ENCODE measurements around the gene TTLL10. TPM values are rescaled to one million over a fixed set of nuclear protein-coding genes. Genes with fewer than 3 reads are reported as not detected.

Gene TTLL10, protein sequence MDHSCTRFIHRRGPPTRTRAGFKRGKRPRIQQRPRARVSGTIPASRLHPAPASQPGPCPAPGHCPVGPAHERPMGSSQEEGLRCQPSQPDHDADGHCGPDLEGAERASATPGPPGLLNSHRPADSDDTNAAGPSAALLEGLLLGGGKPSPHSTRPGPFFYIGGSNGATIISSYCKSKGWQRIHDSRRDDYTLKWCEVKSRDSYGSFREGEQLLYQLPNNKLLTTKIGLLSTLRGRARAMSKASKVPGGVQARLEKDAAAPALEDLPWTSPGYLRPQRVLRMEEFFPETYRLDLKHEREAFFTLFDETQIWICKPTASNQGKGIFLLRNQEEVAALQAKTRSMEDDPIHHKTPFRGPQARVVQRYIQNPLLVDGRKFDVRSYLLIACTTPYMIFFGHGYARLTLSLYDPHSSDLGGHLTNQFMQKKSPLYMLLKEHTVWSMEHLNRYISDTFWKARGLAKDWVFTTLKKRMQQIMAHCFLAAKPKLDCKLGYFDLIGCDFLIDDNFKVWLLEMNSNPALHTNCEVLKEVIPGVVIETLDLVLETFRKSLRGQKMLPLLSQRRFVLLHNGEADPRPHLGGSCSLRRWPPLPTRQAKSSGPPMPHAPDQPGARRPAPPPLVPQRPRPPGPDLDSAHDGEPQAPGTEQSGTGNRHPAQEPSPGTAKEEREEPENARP
- total RNA-seq, result not detected
- polyA plus RNA-seq, result 0.09 TPM
- long read RNA-seq, donor 1, result 0 reads
- long read RNA-seq, donor 2, partial matches to known transcripts, result 1 of 1 reads
- long read RNA-seq, donor 2, other reads (novel, unspliced or antisense), result 0 of 1 reads
- long read RNA-seq, donor 3, result 0 reads
- long read RNA-seq, donor 4, result 0 reads

DNA sequence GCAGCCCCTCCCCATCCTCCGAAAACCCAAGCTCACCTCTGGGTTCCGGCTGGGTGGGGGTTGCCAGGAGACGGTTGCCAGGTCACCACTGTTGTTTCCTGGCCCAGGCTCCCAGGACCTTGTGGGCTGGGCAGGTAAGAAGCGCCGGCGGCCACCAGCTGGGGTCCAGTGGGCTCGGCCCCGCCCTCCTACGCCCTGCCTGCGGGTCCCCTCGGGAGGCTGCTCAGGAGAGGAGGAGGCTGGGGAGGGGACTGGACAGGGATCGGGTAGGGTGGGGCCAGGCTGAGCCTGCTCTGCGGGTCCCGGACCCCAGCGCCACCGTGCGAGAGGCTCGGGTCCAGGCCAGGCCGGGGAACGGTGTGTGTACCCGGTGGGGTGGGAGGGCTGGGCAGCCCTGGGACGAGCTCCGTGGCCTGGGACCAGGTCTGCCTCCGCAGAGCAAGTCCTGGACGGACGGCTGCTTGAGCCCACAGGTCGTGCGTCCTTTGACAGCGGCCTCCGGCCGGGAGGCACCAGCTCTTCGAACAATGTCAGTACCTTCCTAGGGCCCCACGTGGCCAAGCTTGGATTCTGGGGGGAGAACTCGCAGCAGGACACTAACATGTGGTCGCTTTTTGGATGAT, at the start of gene TTLL10:
TTLL10 (plus strand) TSS at position 88 of the 623 bp plus-strand sequence. CDS start 5,336 bp downstream, outside the sequence.
- Histone ChIP-seq H3K4me1 (ENCODE audit: control insufficient read depth, insufficient read depth, low read length) (no peaks in the 10 kb centered on the region), H3K27ac (ENCODE audit: low read length) (no peak within 1 kb of the TSS), H3K4me3 (ENCODE audit: low read length) (no peak within 1 kb of the TSS), H3K27me3 (ENCODE audit: control insufficient read depth, insufficient read depth) (no peaks in the 10 kb centered on the region), H3K9me3 (ENCODE audit: control insufficient read depth, low read length) (no peaks in the 10 kb centered on the region)
- ATAC-seq (peak; percentile 7 to 18), DNase-seq (peak in 2 of 3 donors; percentile 54 to 60)
- 19% methylated on average over 35 of the region's 35 CpGs for WGBS
- intact Hi-C loops (cut with DNase I), result no loop called here

DNA sequence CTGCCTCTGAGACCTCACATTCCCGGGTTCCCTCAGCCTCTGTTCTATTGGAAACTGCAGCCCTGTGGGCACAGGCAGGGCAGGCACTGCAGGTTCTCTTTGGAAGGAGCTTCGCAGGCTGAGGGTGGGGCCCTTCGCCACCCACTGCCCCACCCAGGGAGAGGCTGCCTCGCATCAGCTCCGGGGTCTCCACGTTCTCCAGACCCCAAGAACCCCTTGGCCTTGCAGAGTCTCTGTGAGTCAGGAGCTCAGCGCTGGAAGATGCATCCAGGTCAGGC, 49.2 kb upstream of the TTLL10 start:
- Histone ChIP-seq H3K4me3 (ENCODE audit: low read length) (no peak overlapping the region), H3K4me1 (ENCODE audit: control insufficient read depth, insufficient read depth, low read length) (no peaks in the 10 kb centered on the region), H3K27me3 (ENCODE audit: control insufficient read depth, insufficient read depth) (no peaks in the 10 kb centered on the region), H3K27ac (ENCODE audit: low read length) (no peak overlapping the region), H3K9me3 (ENCODE audit: control insufficient read depth, low read length) (no peaks in the 10 kb centered on the region)
- peak; percentile 13 to 32 (median 31) for DNase-seq
- WGBS, result 88% methylated on average over 7 of the region's 7 CpGs
- intact Hi-C loops (cut with DNase I), result loop anchor here (5.0 to 10.0 kb wide), 4 partner anchors 110 to 170 kb away; partner anchors contain the start of genes B3GALT6 (in 1 of the 4), C1QTNF12 (in 1 of the 4) and SDF4 (in 1 of the 4)
- ATAC-seq, result no peak

DNA sequence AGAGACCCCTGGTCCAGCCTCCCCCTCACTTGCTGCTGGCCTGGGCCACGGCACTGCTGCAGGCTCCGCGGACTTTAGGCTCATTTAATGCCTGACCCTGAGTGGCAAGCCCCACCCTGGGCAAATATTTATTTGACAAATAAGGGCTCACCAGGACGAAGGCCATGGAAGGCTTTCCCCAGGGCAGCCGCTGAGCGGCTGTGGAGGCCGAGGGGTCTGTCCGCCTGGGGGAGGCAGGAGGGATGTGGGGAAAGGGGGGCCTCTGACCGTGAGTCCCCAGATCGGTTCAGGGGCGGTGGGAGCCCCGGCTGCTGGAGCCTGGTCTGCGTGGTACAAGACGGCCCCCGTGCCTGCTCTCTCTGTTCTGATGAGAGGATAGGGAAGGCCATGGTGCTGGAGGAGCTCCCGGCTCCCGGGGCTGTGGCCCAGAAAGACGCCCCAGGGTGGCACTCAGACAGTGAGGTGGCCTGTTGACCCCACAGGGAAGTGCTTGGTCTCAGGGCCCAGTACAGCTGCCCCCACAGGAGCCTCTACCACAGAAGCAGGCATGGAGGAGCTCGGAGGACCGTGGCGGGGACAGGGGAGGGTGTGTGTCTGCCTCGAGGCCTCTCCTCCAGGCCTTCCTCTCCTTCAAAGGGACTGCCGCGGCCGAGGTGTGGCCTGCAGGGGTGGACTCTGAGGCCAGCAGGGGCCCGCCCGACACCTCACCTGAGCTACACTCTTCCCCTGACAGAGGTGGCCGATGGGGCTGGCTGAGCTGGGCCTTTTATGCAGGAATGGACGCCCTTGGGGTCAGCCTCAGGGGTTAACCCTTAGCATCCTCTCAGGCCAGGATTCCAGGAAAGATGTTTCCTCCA, 48.7 kb upstream of the TTLL10 start:
- Histone ChIP-seq H3K27me3 (ENCODE audit: control insufficient read depth, insufficient read depth) (no peaks in the 10 kb centered on the region), H3K27ac (ENCODE audit: low read length) (no peak overlapping the region), H3K4me1 (ENCODE audit: control insufficient read depth, insufficient read depth, low read length) (no peaks in the 10 kb centered on the region), H3K4me3 (ENCODE audit: low read length) (no peak overlapping the region), H3K9me3 (ENCODE audit: control insufficient read depth, low read length) (no peaks in the 10 kb centered on the region)
- intact Hi-C loops (cut with DNase I), result loop anchor here (5.0 to 10.0 kb wide), 4 partner anchors 110 to 170 kb away; partner anchors contain the start of genes B3GALT6 (in 1 of the 4), C1QTNF12 (in 1 of the 4) and SDF4 (in 1 of the 4)
- ATAC-seq, result no peak
- DNase-seq, result peak in 2 of 3 donors; percentile 28 to 49
- 78% methylated on average over 29 of the region's 29 CpGs for WGBS

DNA sequence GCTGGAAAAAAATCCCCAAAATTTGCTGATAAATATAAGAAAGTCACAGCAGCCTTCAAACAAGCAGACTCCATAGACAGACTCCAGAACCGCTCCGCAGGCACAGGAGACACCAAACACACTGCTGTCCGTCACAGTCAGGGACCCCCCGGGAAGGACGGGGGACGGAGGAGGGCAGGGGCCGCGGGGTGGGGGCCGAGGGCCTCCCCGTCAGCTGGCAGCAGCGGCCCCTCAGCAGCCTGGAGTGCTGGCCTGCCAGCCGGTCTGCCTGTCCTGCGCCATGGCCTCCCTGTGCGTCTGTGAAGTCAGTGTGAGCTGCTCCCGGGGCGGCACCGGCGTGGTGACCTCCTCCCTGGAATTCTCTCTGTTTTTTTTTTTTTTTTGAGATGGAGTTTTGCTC, 47.7 kb upstream of the TTLL10 start:
- intact Hi-C loops (cut with DNase I), result loop anchor here in 1 of 4 donors (10.0 kb wide), 2 partner anchors 109 to 169 kb away; partner anchors contain the start of genes B3GALT6 and SDF4
- H3K9me3 ChIP-seq (ENCODE audit: control insufficient read depth, low read length), result no peaks in the 10 kb centered on the region
- no peak for ATAC-seq

DNA sequence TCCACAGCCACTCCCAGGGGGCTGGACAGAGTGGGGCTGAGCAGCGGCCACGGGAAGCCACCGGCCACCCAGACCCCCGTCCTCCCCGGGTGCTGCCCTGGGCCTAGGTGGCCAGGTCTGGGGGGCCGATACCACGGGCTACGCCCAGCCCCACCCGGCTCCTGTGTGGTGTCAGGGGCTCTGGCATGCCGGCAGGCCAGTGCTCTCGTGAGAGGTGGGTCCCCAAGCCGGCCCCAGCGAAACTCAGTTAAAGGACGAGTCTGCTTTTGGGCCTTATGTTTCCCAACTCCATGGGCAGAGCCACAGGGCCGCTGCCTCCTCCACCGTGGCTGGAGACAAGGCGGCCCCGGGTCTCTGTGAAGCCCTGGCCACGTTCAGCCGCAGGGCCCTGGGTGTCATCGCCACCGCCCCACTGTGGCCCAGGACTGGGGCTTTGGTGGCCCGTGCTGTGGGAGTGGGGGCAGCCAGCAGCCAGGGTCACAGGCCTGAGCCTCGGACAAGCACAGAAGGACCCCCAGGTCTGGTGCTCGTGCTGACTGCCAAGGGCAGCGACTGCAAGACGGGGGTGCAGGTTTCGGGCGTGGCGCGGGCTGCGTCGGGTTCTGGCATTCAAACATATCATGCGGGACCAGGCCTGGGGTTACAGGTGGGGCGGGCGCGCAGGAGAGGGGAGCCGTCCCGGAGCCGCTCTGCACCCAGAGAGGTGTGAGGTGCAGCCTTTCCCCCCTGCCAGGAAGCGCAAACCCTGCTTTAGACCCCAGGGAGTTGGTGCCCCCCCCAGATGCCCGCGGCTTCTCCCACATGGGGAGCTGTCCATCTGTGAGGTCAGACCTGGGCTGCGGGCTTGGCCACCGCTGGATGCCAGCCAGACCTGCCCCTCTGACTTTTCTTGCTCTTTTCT, 45.9 kb upstream of the TTLL10 start:
- DNase-seq (peak in 2 of 3 donors; percentile 22 to 58), ATAC-seq (no peak)
- H3K4me3 ChIP-seq (ENCODE audit: low read length), result no peak overlapping the region
- no peaks in the 10 kb centered on the region for H3K27me3 ChIP-seq (ENCODE audit: control insufficient read depth, insufficient read depth)
- WGBS, result 83% methylated on average over 45 of the region's 45 CpGs
- intact Hi-C loops (cut with DNase I), result loop anchor here in 1 of 4 donors (10.0 kb wide), 2 partner anchors 107 to 167 kb away; partner anchors contain the start of genes B3GALT6 and SDF4
- H3K27ac ChIP-seq (ENCODE audit: low read length), result no peak overlapping the region
- no peaks in the 10 kb centered on the region for H3K4me1 ChIP-seq (ENCODE audit: control insufficient read depth, insufficient read depth, low read length)
- H3K9me3 ChIP-seq (ENCODE audit: control insufficient read depth, low read length), result no peaks in the 10 kb centered on the region

More for the DNA sequence above, 47.7 kb upstream of the TTLL10 start:
- 82% methylated on average over 18 of the region's 18 CpGs for WGBS
- Histone ChIP-seq H3K4me3 (ENCODE audit: low read length) (no peak overlapping the region), H3K4me1 (ENCODE audit: control insufficient read depth, insufficient read depth, low read length) (no peaks in the 10 kb centered on the region), H3K27ac (ENCODE audit: low read length) (no peak overlapping the region), H3K27me3 (ENCODE audit: control insufficient read depth, insufficient read depth) (no peaks in the 10 kb centered on the region)
- peak in 2 of 3 donors; percentile 30 to 32 for DNase-seq

DNA sequence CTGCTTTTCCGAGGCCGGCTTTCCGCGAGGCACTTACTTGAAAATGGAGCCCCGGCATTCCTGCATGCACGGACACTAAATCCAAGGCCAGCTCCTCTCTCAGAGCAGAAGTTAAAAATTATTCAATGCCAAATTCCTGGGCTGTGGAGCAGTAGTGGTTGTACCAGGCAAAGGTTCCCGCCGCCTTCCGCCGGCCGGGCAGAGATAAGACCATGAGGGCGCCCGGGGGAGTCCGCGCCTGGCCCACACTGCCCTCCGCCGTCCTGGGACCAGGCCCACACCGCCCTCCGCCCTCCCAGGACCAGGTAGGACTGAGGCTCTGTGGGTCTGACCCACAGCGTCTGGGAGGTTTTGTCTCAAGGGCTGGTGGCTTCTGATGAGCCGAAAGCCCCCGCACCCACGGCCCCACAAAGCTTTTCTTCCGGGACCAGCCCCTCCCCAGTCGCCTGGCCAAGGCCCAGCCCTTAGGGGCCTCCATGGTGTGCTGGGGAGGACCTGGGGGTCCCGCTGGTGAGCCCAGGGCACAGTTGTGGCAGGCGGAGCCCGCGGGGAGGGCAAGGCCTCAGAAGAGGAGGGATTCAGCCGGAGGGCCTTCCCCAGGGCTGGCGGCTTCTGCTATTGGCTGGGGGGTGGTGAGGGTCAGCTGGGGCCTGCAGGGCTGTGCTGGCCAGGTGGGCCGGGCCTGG, 45.1 kb upstream of the TTLL10 start:
- WGBS, result 73% methylated on average over 32 of the region's 32 CpGs
- Histone ChIP-seq H3K27ac (ENCODE audit: low read length) (no peak overlapping the region), H3K4me3 (ENCODE audit: low read length) (no peak overlapping the region), H3K27me3 (ENCODE audit: control insufficient read depth, insufficient read depth) (no peaks in the 10 kb centered on the region), H3K4me1 (ENCODE audit: control insufficient read depth, insufficient read depth, low read length) (no peaks in the 10 kb centered on the region), H3K9me3 (ENCODE audit: control insufficient read depth, low read length) (no peaks in the 10 kb centered on the region)
- intact Hi-C loops (cut with DNase I), result loop anchor here in 1 of 4 donors (10.0 kb wide), 2 partner anchors 106 to 166 kb away; partner anchors contain the start of genes B3GALT6 and SDF4
- DNase-seq (peak in 1 of 3 donors; percentile 44), ATAC-seq (no peak)

DNA sequence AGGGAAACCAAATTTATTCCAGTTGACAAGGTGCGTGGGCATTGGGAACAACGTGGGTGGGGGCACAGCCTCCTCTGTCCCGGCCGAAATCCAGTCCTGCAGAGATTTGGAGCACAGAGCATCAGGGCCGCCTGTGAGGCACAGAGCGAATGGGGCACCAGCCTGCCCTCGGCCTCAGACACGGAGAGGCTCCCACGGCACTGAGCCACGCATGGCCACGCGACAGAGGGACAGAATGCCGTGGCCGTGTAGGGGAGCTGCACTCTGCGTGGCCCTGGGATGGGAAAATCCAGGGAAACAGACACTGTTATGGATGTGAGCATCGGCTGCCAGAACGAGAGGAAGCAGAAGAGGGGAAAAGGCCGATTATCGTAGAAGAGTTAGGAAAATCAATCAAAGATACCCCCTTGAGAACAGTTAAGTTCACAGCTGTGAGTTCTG, 44.3 kb upstream of the TTLL10 start:
- Histone ChIP-seq H3K9me3 (ENCODE audit: control insufficient read depth, low read length) (no peaks in the 10 kb centered on the region), H3K4me1 (ENCODE audit: control insufficient read depth, insufficient read depth, low read length) (no peaks in the 10 kb centered on the region), H3K4me3 (ENCODE audit: low read length) (no peak overlapping the region), H3K27ac (ENCODE audit: low read length) (no peak overlapping the region), H3K27me3 (ENCODE audit: control insufficient read depth, insufficient read depth) (no peaks in the 10 kb centered on the region)
- 87% methylated on average over 19 of the region's 19 CpGs for WGBS
- intact Hi-C loops (cut with DNase I), result loop anchor here in 1 of 4 donors (10.0 kb wide), 2 partner anchors 105 to 165 kb away; partner anchors contain the start of genes B3GALT6 and SDF4
- ATAC-seq (no peak), DNase-seq (no peak)

DNA sequence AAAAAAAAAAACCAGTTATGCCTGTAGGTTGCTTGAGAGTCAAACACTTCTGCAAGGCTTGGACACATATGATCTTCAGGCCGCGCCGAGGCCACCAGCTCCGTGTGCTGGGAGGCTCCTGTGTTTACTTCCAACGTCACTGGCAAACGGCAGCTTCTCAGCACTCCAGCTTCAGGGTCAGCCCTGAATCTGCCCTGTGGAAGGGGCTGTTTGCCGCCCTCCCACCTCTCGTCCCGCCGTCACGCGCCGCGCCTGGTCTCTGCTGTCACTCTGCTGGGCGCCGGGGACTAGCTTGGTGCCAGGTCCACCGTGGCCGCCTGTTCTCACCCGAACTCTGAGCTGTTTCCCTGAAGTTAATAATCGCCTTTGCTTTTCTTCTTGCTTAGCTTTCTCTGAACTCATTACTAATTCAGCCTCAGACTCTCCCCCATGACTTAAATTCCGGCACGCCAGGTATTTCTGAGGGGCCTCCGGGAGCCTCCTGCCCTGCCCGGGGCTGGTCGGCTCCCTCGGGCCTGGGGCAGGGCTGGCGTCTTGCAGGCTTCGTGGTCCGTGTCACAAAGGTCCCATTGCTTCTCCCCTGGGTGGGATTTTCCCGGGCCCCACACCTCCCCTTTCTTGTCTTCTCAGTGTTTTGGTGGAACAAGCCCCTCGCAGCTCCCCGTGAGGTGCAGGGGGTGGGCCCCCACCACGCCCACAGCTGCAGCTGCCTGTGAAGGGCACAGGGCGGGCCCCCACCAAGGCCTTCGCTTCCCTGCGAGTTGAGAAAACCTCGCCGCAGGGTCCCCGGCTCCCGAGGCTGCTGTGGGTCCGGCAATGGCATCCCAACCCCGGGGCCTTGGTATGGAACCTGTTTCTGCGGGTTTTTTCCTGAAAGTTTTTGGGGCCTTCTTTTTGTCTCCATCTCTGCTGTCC, 43.2 kb upstream of the TTLL10 start:
- 84% methylated on average over 43 of the region's 43 CpGs for WGBS

More for the DNA sequence above, 43.2 kb upstream of the TTLL10 start:
- no peaks in the 10 kb centered on the region for H3K9me3 ChIP-seq (ENCODE audit: control insufficient read depth, low read length)
- no peak overlapping the region for H3K4me3 ChIP-seq (ENCODE audit: low read length)
- no peak overlapping the region for H3K27ac ChIP-seq (ENCODE audit: low read length)
- no peaks in the 10 kb centered on the region for H3K4me1 ChIP-seq (ENCODE audit: control insufficient read depth, insufficient read depth, low read length)
- H3K27me3 ChIP-seq (ENCODE audit: control insufficient read depth, insufficient read depth), result no peaks in the 10 kb centered on the region
- ATAC-seq, result no peak
- intact Hi-C loops (cut with DNase I), result no loop called here
- DNase-seq, result no peak
